T-cell (primary cell): ENCODE data around the gene MRPS6. TPM values are rescaled to one million over a fixed set of nuclear protein-coding genes. Genes with fewer than 3 reads are reported as not detected.

ENCODE experiments used
- ATAC-seq, 4 experiments: fragments of 200-7000 bp in 3 of 4; fragments of 150-1000 bp in 1 of 4; cut with Tn5 transposase; replicated peaks in 1 of 4; 1 replicate in 3 of 4; 2 replicates in 1 of 4; pipeline ENCODE4 v1.10.0; 2021; ENCODE audit warnings: moderate library complexity in 3 of 4, mild to moderate bottlenecking in 2 of 4, moderate number of reproducible peaks in 1 of 4
- CTCF ChIA-PET, 2 donors: fragments of 300-600 bp; sonication (Branson Sonifier 250); formaldehyde crosslinking; loops; one replicate each; lab custom pipeline; 2022; ENCODE audit warnings: antibody characterized with exemption in 2 of 2; lab: Charles Lee
- POLR2A ChIA-PET, 2 donors: fragments of 300-600 bp; sonication (Branson Sonifier 250); formaldehyde crosslinking; loops; one replicate each; lab custom pipeline; 2022; ENCODE audit warnings: antibody characterized with exemption in 2 of 2; lab: Charles Lee
- DNase-seq, 35 experiments: peaks; one replicate each; pipeline versions ENCODE4 v3.0.0 to v3.0.0-alpha.2; 2013 to 2023
- H3K27ac ChIP-seq: one replicate; pipeline ENCODE4 v1.5.1; 2013; ENCODE audit warnings: low read length
- H3K27me3 ChIP-seq, 2 experiments: replicated peaks in 1 of 2; 1 replicate in 1 of 2; 2 replicates in 1 of 2; pipeline versions ENCODE4 v1.6.1 to v1.7.0; 2013; ENCODE audit warnings: low read length in 1 of 2, mixed read lengths in 1 of 2; ENCODE audit not compliant: control insufficient read depth in 2 of 2, insufficient read depth in 2 of 2; ENCODE audit errors: extremely low read depth in 1 of 2
- H3K36me3 ChIP-seq, 2 donors: 1 replicate in 1 of 2; 2 replicates in 1 of 2; pipeline versions ENCODE4 v1.6.1 to v1.7.0; 2013; ENCODE audit warnings: low read length in 1 of 2; ENCODE audit not compliant: control insufficient read depth in 2 of 2, insufficient read depth in 1 of 2; ENCODE audit errors: extremely low read depth in 1 of 2
- H3K4me1 ChIP-seq, 2 experiments: 1 replicate in 1 of 2; 2 replicates in 1 of 2; pipeline versions ENCODE4 v1.6.1 to v1.7.0; 2013; ENCODE audit warnings: low read length in 2 of 2, mixed read lengths in 1 of 2; ENCODE audit not compliant: insufficient read depth in 2 of 2, control insufficient read depth in 1 of 2; ENCODE audit errors: extremely low read depth in 1 of 2
- H3K4me3 ChIP-seq, 2 donors: 1 replicate in 1 of 2; 2 replicates in 1 of 2; pipeline versions ENCODE4 v1.5.1 to v1.7.0; 2013; ENCODE audit warnings: mild to moderate bottlenecking in 2 of 2, low read length in 1 of 2, moderate library complexity in 1 of 2; ENCODE audit not compliant: control insufficient read depth in 1 of 2; ENCODE audit errors: extremely low read depth in 1 of 2
- H3K9me3 ChIP-seq: 2 replicates; pipeline ENCODE4 v1.7.0; 2013
- H3K27ac Mint-ChIP-seq, 2 donors: one replicate each; pipeline ENCODE4 v1.8.0; 2020 to 2021; ENCODE audit warnings: mild to moderate bottlenecking in 2 of 2, mixed read lengths in 2 of 2
- H3K27me3 Mint-ChIP-seq, 2 donors: one replicate each; pipeline ENCODE4 v1.8.0; 2021 to 2022; ENCODE audit warnings: mixed read lengths in 2 of 2
- H3K36me3 Mint-ChIP-seq: one replicate; pipeline ENCODE4 v1.8.0; 2021; ENCODE audit warnings: mixed read lengths
- H3K4me1 Mint-ChIP-seq, 3 donors: one replicate each; pipeline ENCODE4 v1.8.0; 2020 to 2022; ENCODE audit warnings: mixed read lengths in 3 of 3, mild to moderate bottlenecking in 1 of 3
- H3K4me3 Mint-ChIP-seq, 3 donors: one replicate each; pipeline ENCODE4 v1.8.0; 2020 to 2022; ENCODE audit warnings: mild to moderate bottlenecking in 3 of 3, mixed read lengths in 3 of 3, moderate library complexity in 3 of 3
- H3K9me3 Mint-ChIP-seq, 3 donors: one replicate each; pipeline ENCODE4 v1.8.0; 2020 to 2022; ENCODE audit warnings: mixed read lengths in 3 of 3
- WGBS: methylation state at CpG from one replicate; pipeline ENCODE4 v1.1.5; 2013; ENCODE audit warnings: missing lambda C conversion rate; ENCODE audit not compliant: insufficient coverage; 5-methylcytosine and 5-hydroxymethylcytosine counted together
- total RNA-seq, 35 experiments: library from RNA in 6 of 35; stranded (reverse) in 6 of 35; fragments of 120-200 nt in 1 of 35; gene quantifications; one replicate each; pipeline versions ENCODE4 v1.2.1 to v1.2.4 and lab custom pipeline; 2013 to 2026

Gene MRPS6
- total RNA-seq, 5 donors from 2014 or later (not counting 1 experiment from before 2014, with no cell fraction given), result 29.0 to 98.1 (median 75.0) TPM

GRCh38 chr21:34129039-34129891 lies 55.9 kb downstream of the MRPS6 start:
- Mint-ChIP-seq H3K9me3 (no peaks in the 10 kb centered on the region), H3K27ac (peak overlapping the region; percentile 81 to 90), H3K4me1 (peaks cover 91 to 95% (median 94%) of the 10 kb centered on the region in 3 donors), H3K36me3 (peaks cover 62% of the 10 kb centered on the region), H3K27me3 (no peaks in the 10 kb centered on the region), H3K4me3 (peak overlapping the region; percentile 49 to 64 (median 64))
- H3K36me3 ChIP-seq, result peaks cover 0 to 30% of the 10 kb centered on the region in 2 donors
- 31% methylated on average over 14 of the region's 17 CpGs for WGBS
- POLR2A ChIA-PET, result interaction anchor here in 1 of 2 donors (0.6 to 1.0 kb wide), 4 partner anchors 9 to 331 kb away, joined by 3 to 6 read pairs (median 4); no protein-coding TSS in a partner anchor
- peak overlapping the region in 1 of 2 donors; percentile 4 for H3K4me3 ChIP-seq
- ATAC-seq (peak; percentile 93 to 94 (median 93)), DNase-seq (peak; percentile 31 to 80 (median 56))
- H3K4me1 ChIP-seq, result peaks cover 50 to 57% of the 10 kb centered on the region in 2 experiments
- CTCF ChIA-PET, result interaction anchor here (0.5 to 1.7 kb wide), 10 partner anchors 56 to 608 kb away, joined by 3 to 8 read pairs (median 4); partner anchors contain the start of genes MRPS6 (in 1 of the 2) and SLC5A3 (in 1 of the 2)
- no peaks in the 10 kb centered on the region for H3K9me3 ChIP-seq
- no peaks in the 10 kb centered on the region for H3K27me3 ChIP-seq
- H3K27ac ChIP-seq, result peak overlapping the region; percentile 50

DNA sequence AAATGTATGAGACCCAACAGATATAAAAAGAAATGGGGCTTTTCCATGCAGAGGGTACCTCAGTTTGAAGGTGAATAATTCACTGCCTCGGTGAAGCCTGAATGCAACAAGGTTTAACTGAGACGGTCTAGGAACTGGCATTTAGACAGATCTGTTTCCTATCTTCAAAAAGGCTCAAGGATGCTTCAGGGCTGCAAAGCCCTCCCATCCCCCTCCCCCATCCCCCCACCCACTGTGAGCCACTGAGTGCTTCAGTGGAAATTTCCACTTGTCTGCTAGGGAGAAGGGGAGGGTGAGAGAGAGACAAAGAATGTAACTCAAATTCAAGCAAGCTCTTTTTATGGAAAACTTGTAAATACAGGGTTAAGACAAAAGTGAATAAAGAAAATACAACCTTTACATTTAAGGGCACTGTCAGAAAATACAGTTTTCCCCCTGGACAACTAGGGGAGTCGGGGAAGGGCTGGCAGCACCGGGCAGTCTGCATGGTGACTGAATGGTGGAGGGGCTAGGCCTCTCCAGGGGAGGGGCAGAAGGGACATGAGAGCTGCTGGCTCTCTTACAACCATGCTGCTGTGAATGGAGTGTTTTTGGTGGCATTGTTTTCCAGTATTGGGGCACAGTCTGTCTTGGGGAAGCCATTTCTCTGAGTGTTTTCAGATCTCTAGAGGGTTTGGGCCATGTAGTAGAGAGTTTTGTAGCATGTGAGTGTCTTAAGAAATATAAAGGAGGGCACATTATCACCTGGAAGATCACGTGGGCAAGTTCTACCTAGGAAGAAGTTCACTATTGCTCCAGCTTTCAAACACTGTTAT lies 56.7 kb downstream of the MRPS6 start:
- Mint-ChIP-seq H3K36me3 (peaks cover 62% of the 10 kb centered on the region), H3K4me1 (peaks cover 91 to 95% (median 91%) of the 10 kb centered on the region in 3 donors), H3K27me3 (no peaks in the 10 kb centered on the region), H3K4me3 (peak overlapping the region; percentile 49 to 64 (median 64)), H3K9me3 (no peaks in the 10 kb centered on the region), H3K27ac (peak overlapping the region; percentile 90 to 92)
- DNase-seq (no peak), ATAC-seq (no peak)
- Histone ChIP-seq H3K9me3 (no peaks in the 10 kb centered on the region), H3K4me1 (peaks cover 50 to 57% of the 10 kb centered on the region in 2 experiments), H3K4me3 (no peak overlapping the region), H3K27me3 (no peaks in the 10 kb centered on the region), H3K27ac (peak overlapping the region; percentile 50), H3K36me3 (peaks cover 0 to 27% of the 10 kb centered on the region in 2 donors)
- 37% methylated on average over 5 of the region's 5 CpGs for WGBS
- ChIA-PET POLR2A (interaction anchor here (0.5 to 0.7 kb wide), 3 partner anchors 83 to 666 kb away, joined by 3 to 11 read pairs (median 6); no protein-coding TSS in a partner anchor), CTCF (interaction anchor here (0.6 to 1.7 kb wide), 7 partner anchors 57 to 609 kb away, joined by 3 to 6 read pairs (median 4); partner anchors contain the start of genes MRPS6 (in 1 of the 2) and SLC5A3 (in 1 of the 2))

DNA sequence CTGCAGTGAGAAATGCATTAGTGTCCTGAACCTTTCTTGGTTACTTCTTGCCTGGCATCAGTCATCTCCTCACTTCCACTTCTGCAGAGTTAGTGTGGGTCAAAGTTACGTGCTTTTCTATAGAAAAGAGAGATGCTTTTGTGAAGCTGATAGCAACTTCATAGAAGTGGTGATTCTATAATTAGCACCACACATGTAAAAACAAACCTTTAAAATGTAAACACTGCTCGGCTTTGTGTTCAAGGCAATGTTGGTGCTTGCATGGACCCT lies 57.3 kb downstream of the MRPS6 start:
- no CpG with 5 or more reads among the region's 2 CpGs for WGBS
- Mint-ChIP-seq H3K36me3 (peaks cover 65% of the 10 kb centered on the region), H3K27ac (peak overlapping the region; percentile 85 to 92), H3K27me3 (no peaks in the 10 kb centered on the region), H3K9me3 (no peaks in the 10 kb centered on the region), H3K4me3 (peak overlapping the region in 1 of 3 donors; percentile 64), H3K4me1 (peaks cover 85 to 90% (median 86%) of the 10 kb centered on the region in 3 donors)
- H3K9me3 ChIP-seq, result no peaks in the 10 kb centered on the region
- POLR2A ChIA-PET, result interaction anchor here (0.5 to 0.6 kb wide), 2 partner anchors 83 to 666 kb away, joined by 6 to 11 read pairs; no protein-coding TSS in a partner anchor
- ATAC-seq, result no peak
- peaks cover 0 to 27% of the 10 kb centered on the region in 2 donors for H3K36me3 ChIP-seq
- peak overlapping the region; percentile 3 for H3K27ac ChIP-seq
- no peak overlapping the region for H3K4me3 ChIP-seq
- peaks cover 50 to 57% of the 10 kb centered on the region in 2 experiments for H3K4me1 ChIP-seq
- DNase-seq, result no peak
- CTCF ChIA-PET, result interaction anchor here in 1 of 2 donors (0.9 kb wide), 1 partner anchor 207 kb away, joined by 3 read pairs; no protein-coding TSS in a partner anchor
- H3K27me3 ChIP-seq, result no peaks in the 10 kb centered on the region

GRCh38 chr21:34131586-34131985 lies 58.2 kb downstream of the MRPS6 start:
- Mint-ChIP-seq H3K27ac (peak overlapping the region in 1 of 2 donors; percentile 92), H3K36me3 (peaks cover 74% of the 10 kb centered on the region), H3K9me3 (no peaks in the 10 kb centered on the region), H3K4me1 (peaks cover 77 to 80% (median 77%) of the 10 kb centered on the region in 3 donors), H3K27me3 (no peaks in the 10 kb centered on the region), H3K4me3 (peak overlapping the region in 2 of 3 donors; percentile 43 to 64)
- Histone ChIP-seq H3K9me3 (no peaks in the 10 kb centered on the region), H3K27ac (no peak overlapping the region), H3K27me3 (no peaks in the 10 kb centered on the region), H3K36me3 (peaks cover 0 to 20% of the 10 kb centered on the region in 2 donors), H3K4me3 (no peak overlapping the region), H3K4me1 (peaks cover 44 to 52% of the 10 kb centered on the region in 2 experiments)
- ATAC-seq (no peak), DNase-seq (no peak)
- WGBS, result 100% methylated on average over 2 of the region's 4 CpGs
- ChIA-PET POLR2A (no interaction called here), CTCF (interaction anchor here in 1 of 2 donors (0.9 kb wide), 1 partner anchor 208 kb away, joined by 3 read pairs; no protein-coding TSS in a partner anchor)

DNA sequence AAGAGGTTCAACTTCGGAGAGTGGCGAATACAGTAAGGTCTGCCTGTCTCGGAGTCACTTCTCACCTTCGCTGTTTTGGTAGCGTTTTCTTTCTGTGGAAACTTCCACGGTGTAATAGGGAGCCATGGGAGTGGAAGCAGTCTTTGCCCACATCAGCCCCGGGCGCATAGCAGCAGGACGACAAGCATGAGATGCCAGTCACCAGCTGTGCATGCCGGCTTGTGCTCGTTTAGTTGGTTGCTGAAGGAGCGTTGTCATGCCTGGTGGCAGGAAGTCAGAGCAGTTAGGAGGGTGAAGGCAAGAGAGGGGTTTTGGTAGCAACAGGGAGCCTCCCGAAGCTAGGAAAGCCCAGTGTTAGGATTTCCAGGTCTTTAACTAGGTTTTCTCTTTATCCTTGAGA lies 58.8 kb downstream of the MRPS6 start:
- Histone ChIP-seq H3K36me3 (peaks cover 0 to 19% of the 10 kb centered on the region in 2 donors), H3K4me3 (peak overlapping the region in 1 of 2 donors; percentile 40), H3K9me3 (no peaks in the 10 kb centered on the region), H3K27me3 (no peaks in the 10 kb centered on the region), H3K4me1 (peaks cover 44 to 52% of the 10 kb centered on the region in 2 experiments), H3K27ac (no peak overlapping the region)
- peak overlapping the region; percentile 25 to 68 for H3K27ac Mint-ChIP-seq
- no peak for ATAC-seq
- H3K4me1 Mint-ChIP-seq, result peaks cover 76 to 80% (median 80%) of the 10 kb centered on the region in 3 donors
- WGBS, result 60% methylated on average over 12 of the region's 13 CpGs
- ChIA-PET CTCF (no interaction called here), POLR2A (no interaction called here)
- H3K27me3 Mint-ChIP-seq, result no peaks in the 10 kb centered on the region
- H3K4me3 Mint-ChIP-seq, result peak overlapping the region in 2 of 3 donors; percentile 43 to 64
- peaks cover 78% of the 10 kb centered on the region for H3K36me3 Mint-ChIP-seq
- peak in 8 of 35 experiments; percentile 2 to 27 (median 8) for DNase-seq
- H3K9me3 Mint-ChIP-seq, result peaks cover 0 to 4% (median 3%) of the 10 kb centered on the region in 3 donors
